ENCODE measurements around the gene LRFN2.

- TF ChIP-seq CTCF (IDR thresholded peaks at IDR 0.05) (no peak), POLR2A (IDR thresholded peaks at IDR 0.05) (no peak)
Observed at GRCh38 chr6:40583709-40584108, 3.5 kb downstream of the LRFN2 start.
